Right atrium auricular region (tissue), 2 donors: ENCODE results near the gene FAM186B. TPM values are rescaled to one million over a fixed set of nuclear protein-coding genes. Genes with fewer than 3 reads are reported as not detected.

ENCODE experiments used
- DNase-seq: peaks from one replicate; pipeline ENCODE4 v3.0.0-alpha.2; 2019; ENCODE audit warnings: low spot score
- H3K27ac ChIP-seq, 2 donors: fragments of 200-600 bp; sonication (generic); 1 replicate in 1 of 2; 2 replicates in 1 of 2; pipeline ENCODE4 v1.5.1; 2016 to 2019
- H3K27me3 ChIP-seq, 2 donors: fragments of 200-600 bp; sonication (generic); one replicate each; pipeline versions ENCODE4 v1.5.1 to v1.6.0; 2017 to 2019
- H3K36me3 ChIP-seq: fragments of 200-600 bp; sonication (generic); one replicate; pipeline ENCODE4 v1.5.1; 2016
- H3K4me1 ChIP-seq, 2 donors: fragments of 200-600 bp; sonication (generic); one replicate each; pipeline versions ENCODE4 v1.5.1 to v1.6.0; 2017 to 2019
- H3K4me3 ChIP-seq, 2 donors: fragments of 200-600 bp; sonication (generic); 1 replicate in 1 of 2; 2 replicates in 1 of 2; pipeline ENCODE4 v1.5.1; 2017 to 2019; ENCODE audit warnings: mild to moderate bottlenecking in 1 of 2, moderate library complexity in 1 of 2
- H3K9me3 ChIP-seq, 2 donors: fragments of 200-600 bp; sonication (generic); one replicate each; pipeline ENCODE4 v1.5.1; 2019
- total RNA-seq, 2 donors: library from RNA; depleted of rRNA; stranded (reverse); fragments of >200 nt; gene quantifications; one replicate each; pipeline ENCODE4 v1.1.0, GENCODE V29; 2016
- TF ChIP-seq, protein P1 (sequence below), 2 donors: fragments of 200-600 bp; sonication (generic); IDR thresholded peaks; one replicate each; pipeline ENCODE4 v1.5.1; 2019; ENCODE audit warnings: antibody characterized with exemption in 2 of 2

Gene FAM186B
- total RNA-seq, 2 donors from 2014 or later = 0.28 TPM; not detected in 1

DNA sequence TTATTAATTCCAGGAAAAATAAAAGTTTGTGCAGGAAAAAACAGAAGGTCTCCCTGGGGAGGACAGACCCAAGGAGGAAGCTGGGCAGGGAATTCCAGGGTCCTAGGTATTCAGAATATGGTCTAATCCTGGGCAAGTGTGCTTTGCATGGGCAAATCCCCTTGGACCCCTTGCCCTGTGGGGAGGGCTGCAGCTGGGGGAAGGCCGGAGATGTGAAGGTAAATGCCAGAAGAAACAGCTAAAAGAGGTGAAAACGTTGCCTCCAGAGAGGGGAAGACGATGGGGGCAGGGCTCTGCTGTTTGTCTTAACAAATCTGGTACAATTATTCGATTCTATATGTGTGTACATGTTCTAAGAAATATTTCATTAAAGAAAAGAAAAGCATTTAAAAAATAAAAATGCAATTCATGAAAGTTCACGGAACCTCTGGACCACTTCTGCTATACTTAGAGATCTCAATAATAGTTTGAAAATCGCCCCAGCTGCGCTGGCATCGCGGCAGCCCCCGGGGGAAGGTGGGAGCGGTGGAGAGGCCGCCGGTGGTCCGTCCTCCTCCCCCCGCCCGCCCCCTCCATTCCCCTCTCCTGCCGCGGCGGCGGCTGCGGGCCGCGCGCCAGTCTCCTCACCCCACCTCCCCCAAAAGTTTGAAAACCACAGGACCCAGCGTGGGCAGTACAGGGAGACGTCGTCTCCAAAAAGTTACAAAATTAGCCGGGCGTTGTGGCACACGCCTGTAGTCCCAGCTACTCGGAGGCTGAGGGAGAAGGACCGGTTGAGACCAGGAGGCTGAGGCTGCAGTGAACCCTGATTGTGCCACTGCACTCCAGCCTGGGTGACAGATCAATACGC, 16.4 kb upstream of the FAM186B start:
- Histone ChIP-seq H3K4me1 (peaks cover 0 to 21% of the 10 kb centered on the region in 2 donors), H3K36me3 (no peaks in the 10 kb centered on the region), H3K4me3 (peak overlapping the region; percentile 51 to 65), H3K27me3 (no peaks in the 10 kb centered on the region), H3K27ac (peak overlapping the region; percentile 81 to 86), H3K9me3 (no peaks in the 10 kb centered on the region)
- TF ChIP-seq, protein P1, sequence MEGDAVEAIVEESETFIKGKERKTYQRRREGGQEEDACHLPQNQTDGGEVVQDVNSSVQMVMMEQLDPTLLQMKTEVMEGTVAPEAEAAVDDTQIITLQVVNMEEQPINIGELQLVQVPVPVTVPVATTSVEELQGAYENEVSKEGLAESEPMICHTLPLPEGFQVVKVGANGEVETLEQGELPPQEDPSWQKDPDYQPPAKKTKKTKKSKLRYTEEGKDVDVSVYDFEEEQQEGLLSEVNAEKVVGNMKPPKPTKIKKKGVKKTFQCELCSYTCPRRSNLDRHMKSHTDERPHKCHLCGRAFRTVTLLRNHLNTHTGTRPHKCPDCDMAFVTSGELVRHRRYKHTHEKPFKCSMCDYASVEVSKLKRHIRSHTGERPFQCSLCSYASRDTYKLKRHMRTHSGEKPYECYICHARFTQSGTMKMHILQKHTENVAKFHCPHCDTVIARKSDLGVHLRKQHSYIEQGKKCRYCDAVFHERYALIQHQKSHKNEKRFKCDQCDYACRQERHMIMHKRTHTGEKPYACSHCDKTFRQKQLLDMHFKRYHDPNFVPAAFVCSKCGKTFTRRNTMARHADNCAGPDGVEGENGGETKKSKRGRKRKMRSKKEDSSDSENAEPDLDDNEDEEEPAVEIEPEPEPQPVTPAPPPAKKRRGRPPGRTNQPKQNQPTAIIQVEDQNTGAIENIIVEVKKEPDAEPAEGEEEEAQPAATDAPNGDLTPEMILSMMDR (IDR thresholded peaks at IDR 0.05) = no peak
- no peak for DNase-seq

DNA sequence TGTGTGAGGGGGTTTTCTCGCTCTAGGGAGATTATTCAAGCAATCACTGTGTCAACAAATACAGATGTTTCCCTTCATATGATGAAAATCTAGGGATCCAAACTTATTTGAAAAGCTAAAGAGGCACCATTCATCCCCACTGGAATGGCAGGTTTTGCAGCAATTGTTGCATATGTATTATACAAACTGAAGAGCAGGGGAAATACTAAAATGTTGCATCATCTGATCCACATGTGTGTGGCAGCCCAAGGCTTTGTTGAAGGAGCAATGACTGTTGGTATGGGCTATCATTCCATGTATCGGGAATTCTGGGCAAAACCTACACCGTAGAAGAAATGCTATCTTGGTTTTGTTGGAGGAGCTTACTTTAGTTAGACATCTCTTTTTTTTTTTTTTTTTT, 13.8 kb upstream of the FAM186B start:
- TF ChIP-seq, protein P1 (IDR thresholded peaks at IDR 0.05) = no peak
- Histone ChIP-seq H3K27ac (no peak overlapping the region), H3K4me1 (peaks cover 0 to 21% of the 10 kb centered on the region in 2 donors), H3K9me3 (no peaks in the 10 kb centered on the region), H3K36me3 (no peaks in the 10 kb centered on the region), H3K27me3 (no peaks in the 10 kb centered on the region), H3K4me3 (no peak overlapping the region)
- DNase-seq = no peak

DNA sequence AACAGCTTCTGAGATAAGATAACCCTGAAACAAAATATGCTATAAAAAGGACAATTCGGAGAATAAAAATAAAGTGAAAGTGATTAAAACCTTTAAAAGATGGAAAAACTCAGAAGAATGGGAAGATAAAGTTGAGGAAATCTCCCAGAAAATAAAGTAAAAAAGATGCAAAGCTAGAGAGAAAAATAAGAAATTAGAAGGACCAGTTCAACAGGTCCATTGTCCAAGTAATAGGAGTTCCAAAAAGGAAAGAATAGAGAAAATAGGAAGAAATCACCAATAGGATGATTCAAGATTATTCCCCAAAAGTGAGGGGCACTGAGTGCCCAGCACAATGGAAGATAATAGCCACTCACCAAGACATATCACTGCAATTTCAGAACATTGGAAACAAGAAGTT, 13.1 kb upstream of the FAM186B start:
- TF ChIP-seq, protein P1 (IDR thresholded peaks at IDR 0.05) = no peak
- Histone ChIP-seq H3K9me3 (no peaks in the 10 kb centered on the region), H3K27me3 (no peaks in the 10 kb centered on the region), H3K36me3 (no peaks in the 10 kb centered on the region), H3K4me3 (no peak overlapping the region), H3K4me1 (peaks cover 0 to 14% of the 10 kb centered on the region in 2 donors), H3K27ac (no peak overlapping the region)
- DNase-seq = no peak

- no peak for DNase-seq
- H3K4me1 ChIP-seq = peaks cover 0 to 4% of the 10 kb centered on the region in 2 donors
- H3K27ac ChIP-seq = no peak overlapping the region
- H3K9me3 ChIP-seq = no peaks in the 10 kb centered on the region
- H3K4me3 ChIP-seq = no peak overlapping the region
- H3K27me3 ChIP-seq = no peaks in the 10 kb centered on the region
- TF ChIP-seq, protein P1 (IDR thresholded peaks at IDR 0.05) = no peak
- H3K36me3 ChIP-seq = no peaks in the 10 kb centered on the region
These were observed 11.2 kb upstream of the FAM186B start for GRCh38 chr12:49616533-49617219.

GRCh38 chr12:49615725-49616124, 10.3 kb upstream of the FAM186B start:
- H3K4me1 ChIP-seq = no peaks in the 10 kb centered on the region
- TF ChIP-seq, protein P1 (IDR thresholded peaks at IDR 0.05) = no peak
- no peaks in the 10 kb centered on the region for H3K9me3 ChIP-seq
- H3K27me3 ChIP-seq = no peaks in the 10 kb centered on the region
- DNase-seq = no peak
- no peak overlapping the region for H3K27ac ChIP-seq
- no peak overlapping the region for H3K4me3 ChIP-seq
- no peaks in the 10 kb centered on the region for H3K36me3 ChIP-seq
